ENCODE data around the gene CD300LD. TPM values are rescaled to one million over a fixed set of nuclear protein-coding genes. Genes with fewer than 3 reads are reported as not detected.

Gene CD300LD
- polyA plus RNA-seq, 1 donor from 2014 or later: not detected

DNA sequence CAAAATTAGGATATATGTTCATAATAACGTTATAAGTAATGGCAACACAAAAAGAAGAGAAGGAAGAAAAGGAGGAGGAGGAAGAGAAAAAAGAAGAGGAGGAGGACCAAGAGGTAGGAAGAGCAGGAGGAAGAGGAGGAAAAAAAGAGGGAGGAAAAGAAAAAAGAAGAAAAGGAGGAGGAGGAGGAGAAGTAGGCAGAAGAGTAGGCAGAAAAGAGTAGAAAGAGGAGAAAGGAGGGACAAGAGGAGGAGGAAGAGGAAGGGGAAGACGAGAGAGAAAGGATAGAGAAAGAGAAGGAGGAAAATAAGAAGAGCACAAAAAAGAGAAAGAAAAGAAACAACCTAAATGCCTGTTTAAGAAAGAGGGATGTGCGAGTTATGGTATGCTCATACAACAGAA lies 55.2 kb downstream of the CD300LD start:
- no peak overlapping the region for H2AFZ ChIP-seq (ENCODE audit: low read depth, low read length)
- H3K9me3 ChIP-seq (ENCODE audit: low read length): no peaks in the 10 kb centered on the region
- H3K9me2 ChIP-seq (ENCODE audit: insufficient read depth, low read length): no peaks in the 10 kb centered on the region
- H3K27ac ChIP-seq (ENCODE audit: low read length): no peak overlapping the region
- TF ChIP-seq EP300 (conservative IDR thresholded peaks at IDR 0.05; ENCODE audit: poor library complexity, severe bottlenecking): no peak
- TF ChIP-seq TAF1 (IDR thresholded peaks at IDR 0.05; ENCODE audit: low read depth): no peak
- TF ChIP-seq EZH2 (IDR thresholded peaks at IDR 0.05; ENCODE audit: borderline replicate concordance, insufficient read depth, low read length, poor library complexity, severe bottlenecking): no peak
- TF ChIP-seq POLR2AphosphoS5 (IDR thresholded peaks at IDR 0.05): no peak
- no peak for TF ChIP-seq RAD21 (conservative IDR thresholded peaks at IDR 0.05)
- TF ChIP-seq, protein P1, sequence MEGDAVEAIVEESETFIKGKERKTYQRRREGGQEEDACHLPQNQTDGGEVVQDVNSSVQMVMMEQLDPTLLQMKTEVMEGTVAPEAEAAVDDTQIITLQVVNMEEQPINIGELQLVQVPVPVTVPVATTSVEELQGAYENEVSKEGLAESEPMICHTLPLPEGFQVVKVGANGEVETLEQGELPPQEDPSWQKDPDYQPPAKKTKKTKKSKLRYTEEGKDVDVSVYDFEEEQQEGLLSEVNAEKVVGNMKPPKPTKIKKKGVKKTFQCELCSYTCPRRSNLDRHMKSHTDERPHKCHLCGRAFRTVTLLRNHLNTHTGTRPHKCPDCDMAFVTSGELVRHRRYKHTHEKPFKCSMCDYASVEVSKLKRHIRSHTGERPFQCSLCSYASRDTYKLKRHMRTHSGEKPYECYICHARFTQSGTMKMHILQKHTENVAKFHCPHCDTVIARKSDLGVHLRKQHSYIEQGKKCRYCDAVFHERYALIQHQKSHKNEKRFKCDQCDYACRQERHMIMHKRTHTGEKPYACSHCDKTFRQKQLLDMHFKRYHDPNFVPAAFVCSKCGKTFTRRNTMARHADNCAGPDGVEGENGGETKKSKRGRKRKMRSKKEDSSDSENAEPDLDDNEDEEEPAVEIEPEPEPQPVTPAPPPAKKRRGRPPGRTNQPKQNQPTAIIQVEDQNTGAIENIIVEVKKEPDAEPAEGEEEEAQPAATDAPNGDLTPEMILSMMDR (IDR thresholded peaks at IDR 0.05; ENCODE audit: poor library complexity, severe bottlenecking): no peak
- TF ChIP-seq MXI1 (conservative IDR thresholded peaks at IDR 0.05; ENCODE audit: poor library complexity, severe bottlenecking): no peak
- no peak overlapping the region for H3K4me2 ChIP-seq (ENCODE audit: low read length)
- no peak overlapping the region for H3K9ac ChIP-seq (ENCODE audit: low read length)
- H3K4me3 ChIP-seq (ENCODE audit: low read length): no peak overlapping the region
- no peaks in the 10 kb centered on the region for H4K20me1 ChIP-seq (ENCODE audit: insufficient read depth)
- no peaks in the 10 kb centered on the region for H3K27me3 ChIP-seq (ENCODE audit: insufficient read depth, low read depth, low read length)
- H3F3A ChIP-seq (ENCODE audit: insufficient read depth, low read length, poor library complexity, severe bottlenecking): no peaks in the 10 kb centered on the region
- no peaks in the 10 kb centered on the region for H3K36me3 ChIP-seq (ENCODE audit: insufficient read depth, low read length)
- no peaks in the 10 kb centered on the region for H3K79me2 ChIP-seq (replicated peaks; ENCODE audit: insufficient read depth, low read length)

DNA sequence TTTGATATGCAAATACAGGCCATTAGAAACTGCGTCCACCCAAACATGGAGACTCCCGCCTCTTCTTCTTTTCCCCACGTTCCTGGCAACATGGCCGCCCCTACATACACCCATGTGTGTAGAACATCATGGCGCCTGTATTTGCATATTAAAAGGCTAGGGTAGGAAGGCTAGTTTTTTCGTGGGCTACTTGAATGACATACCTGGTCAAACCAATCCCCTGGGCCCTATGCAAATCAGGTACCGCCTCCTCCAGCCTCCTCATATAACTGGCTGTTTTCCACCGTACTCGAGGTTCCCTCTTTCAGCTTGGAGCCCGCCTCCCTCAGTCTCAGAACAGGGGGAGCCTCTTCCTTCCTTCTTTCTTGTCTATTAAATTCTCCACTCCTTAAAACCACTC lies 60.0 kb downstream of the CD300LD start:
- no peaks in the 10 kb centered on the region for H3K36me3 ChIP-seq (ENCODE audit: insufficient read depth, low read length)
- H3K4me2 ChIP-seq (ENCODE audit: low read length): no peak overlapping the region
- no peak overlapping the region for H3K4me3 ChIP-seq (ENCODE audit: low read length)
- H3K9ac ChIP-seq (ENCODE audit: low read length): no peak overlapping the region
- H3K9me2 ChIP-seq (ENCODE audit: insufficient read depth, low read length): no peaks in the 10 kb centered on the region
- H4K20me1 ChIP-seq (ENCODE audit: insufficient read depth): no peaks in the 10 kb centered on the region
- H3K79me2 ChIP-seq (replicated peaks; ENCODE audit: insufficient read depth, low read length): no peaks in the 10 kb centered on the region
- no peaks in the 10 kb centered on the region for H3F3A ChIP-seq (ENCODE audit: insufficient read depth, low read length, poor library complexity, severe bottlenecking)
- no peaks in the 10 kb centered on the region for H3K27me3 ChIP-seq (ENCODE audit: insufficient read depth, low read depth, low read length)
- TF ChIP-seq RAD21 (conservative IDR thresholded peaks at IDR 0.05) (no peak), EP300 (conservative IDR thresholded peaks at IDR 0.05; ENCODE audit: poor library complexity, severe bottlenecking) (no peak), SMC3 (conservative IDR thresholded peaks at IDR 0.05; ENCODE audit: poor library complexity) (no peak), EZH2 (IDR thresholded peaks at IDR 0.05; ENCODE audit: borderline replicate concordance, insufficient read depth, low read length, poor library complexity, severe bottlenecking) (no peak), TAF1 (IDR thresholded peaks at IDR 0.05; ENCODE audit: low read depth) (no peak)
- TF ChIP-seq, protein P2, sequence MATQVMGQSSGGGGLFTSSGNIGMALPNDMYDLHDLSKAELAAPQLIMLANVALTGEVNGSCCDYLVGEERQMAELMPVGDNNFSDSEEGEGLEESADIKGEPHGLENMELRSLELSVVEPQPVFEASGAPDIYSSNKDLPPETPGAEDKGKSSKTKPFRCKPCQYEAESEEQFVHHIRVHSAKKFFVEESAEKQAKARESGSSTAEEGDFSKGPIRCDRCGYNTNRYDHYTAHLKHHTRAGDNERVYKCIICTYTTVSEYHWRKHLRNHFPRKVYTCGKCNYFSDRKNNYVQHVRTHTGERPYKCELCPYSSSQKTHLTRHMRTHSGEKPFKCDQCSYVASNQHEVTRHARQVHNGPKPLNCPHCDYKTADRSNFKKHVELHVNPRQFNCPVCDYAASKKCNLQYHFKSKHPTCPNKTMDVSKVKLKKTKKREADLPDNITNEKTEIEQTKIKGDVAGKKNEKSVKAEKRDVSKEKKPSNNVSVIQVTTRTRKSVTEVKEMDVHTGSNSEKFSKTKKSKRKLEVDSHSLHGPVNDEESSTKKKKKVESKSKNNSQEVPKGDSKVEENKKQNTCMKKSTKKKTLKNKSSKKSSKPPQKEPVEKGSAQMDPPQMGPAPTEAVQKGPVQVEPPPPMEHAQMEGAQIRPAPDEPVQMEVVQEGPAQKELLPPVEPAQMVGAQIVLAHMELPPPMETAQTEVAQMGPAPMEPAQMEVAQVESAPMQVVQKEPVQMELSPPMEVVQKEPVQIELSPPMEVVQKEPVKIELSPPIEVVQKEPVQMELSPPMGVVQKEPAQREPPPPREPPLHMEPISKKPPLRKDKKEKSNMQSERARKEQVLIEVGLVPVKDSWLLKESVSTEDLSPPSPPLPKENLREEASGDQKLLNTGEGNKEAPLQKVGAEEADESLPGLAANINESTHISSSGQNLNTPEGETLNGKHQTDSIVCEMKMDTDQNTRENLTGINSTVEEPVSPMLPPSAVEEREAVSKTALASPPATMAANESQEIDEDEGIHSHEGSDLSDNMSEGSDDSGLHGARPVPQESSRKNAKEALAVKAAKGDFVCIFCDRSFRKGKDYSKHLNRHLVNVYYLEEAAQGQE (IDR thresholded peaks at IDR 0.05; ENCODE audit: borderline replicate concordance): no peak
- TF ChIP-seq, protein P1 (IDR thresholded peaks at IDR 0.05; ENCODE audit: poor library complexity, severe bottlenecking): no peak
- H3K9me3 ChIP-seq (ENCODE audit: low read length): no peaks in the 10 kb centered on the region
- no peak overlapping the region for H3K27ac ChIP-seq (ENCODE audit: low read length)
- no peak overlapping the region for H2AFZ ChIP-seq (ENCODE audit: low read depth, low read length)
